ENCODE measurements around the gene PPP3R1.

PPP3R1 gene

DNA sequence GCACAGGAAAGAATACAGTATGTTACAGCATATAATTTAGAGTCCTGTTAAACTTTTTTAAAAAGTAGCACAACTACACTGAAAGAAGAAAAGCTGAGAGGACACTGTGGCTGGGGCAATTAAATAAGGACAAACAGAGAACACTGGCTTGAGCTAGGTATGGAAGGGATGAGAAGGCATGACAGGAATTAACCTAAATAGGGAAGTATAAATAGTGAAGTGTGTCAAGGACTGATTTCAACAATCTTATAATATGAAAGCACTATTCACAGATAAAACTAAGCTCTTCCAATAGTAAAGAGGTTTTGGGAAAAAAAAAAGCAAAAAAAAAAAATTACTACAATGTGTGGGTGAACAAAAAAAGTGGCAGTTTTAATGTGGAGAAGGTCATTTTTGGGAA, 45.5 kb downstream of the PPP3R1 start:
- Histone ChIP-seq H3K4me3 (ENCODE audit: low read depth, low read length) (no peak overlapping the region), H3K36me3 (ENCODE audit: control insufficient read depth in 2 of 2, insufficient read depth in 1 of 2, low read length in 2 of 2) (peaks cover 0 to 9% of the 10 kb centered on the region in 2 experiments; a peak in 1 of 3 replicates), H3K27ac (ENCODE audit: extremely low read depth, low read depth, low read length) (no peak overlapping the region), H3K9me3 (ENCODE audit: control insufficient read depth, insufficient read depth, low read depth, low read length) (no peaks in the 10 kb centered on the region), H3K4me1 (ENCODE audit: control insufficient read depth, insufficient read depth, low read length) (0 out of 2 replicates have a peak, but pooled peaks cover 6% of the 10 kb centered on the region)
- ChIA-PET POLR2A (no interaction called here), CTCF (interaction anchor here (0.7 to 4.5 kb wide), 3 partner anchors 11 to 300 kb away, joined by 3 to 26 read pairs (median 4); no protein-coding TSS in a partner anchor)
- TF ChIP-seq ZNF624 (tag by site-specific recombination; IDR thresholded peaks at IDR 0.05), result no peak
- TF ChIP-seq, protein P1, sequence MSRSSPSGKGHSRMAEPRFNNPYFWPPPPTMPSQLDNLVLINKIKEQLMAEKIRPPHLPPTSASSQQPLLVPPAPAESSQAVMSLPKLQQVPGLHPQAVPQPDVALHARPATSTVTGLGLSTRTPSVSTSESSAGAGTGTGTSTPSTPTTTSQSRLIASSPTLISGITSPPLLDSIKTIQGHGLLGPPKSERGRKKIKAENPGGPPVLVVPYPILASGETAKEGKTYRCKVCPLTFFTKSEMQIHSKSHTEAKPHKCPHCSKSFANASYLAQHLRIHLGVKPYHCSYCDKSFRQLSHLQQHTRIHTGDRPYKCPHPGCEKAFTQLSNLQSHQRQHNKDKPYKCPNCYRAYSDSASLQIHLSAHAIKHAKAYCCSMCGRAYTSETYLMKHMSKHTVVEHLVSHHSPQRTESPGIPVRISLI (tag by site-specific recombination; IDR thresholded peaks at IDR 0.05), result peak; percentile 58; the same call in 1 of the 2 replicates

DNA sequence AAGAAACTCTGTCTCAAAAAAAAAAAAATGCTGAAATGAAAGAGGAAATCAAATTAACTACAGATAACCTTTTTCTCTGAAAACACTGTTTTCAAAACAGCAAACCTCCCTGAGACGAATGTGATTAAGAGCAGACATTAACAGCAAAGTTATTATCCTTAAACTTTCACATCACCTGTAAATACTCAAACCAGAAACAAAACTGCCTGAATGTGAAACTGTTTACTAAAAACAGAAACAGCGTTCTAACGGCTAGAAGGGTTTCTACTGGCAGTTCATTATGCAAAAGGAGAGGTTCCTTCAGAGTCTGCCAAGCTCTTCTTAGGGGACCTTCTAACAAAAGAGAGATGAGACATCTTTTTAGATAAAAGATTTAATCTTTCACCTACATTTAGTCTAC, 48.7 kb downstream of the PPP3R1 start:
- TF ChIP-seq SCRT1 (tag by site-specific recombination; IDR thresholded peaks at IDR 0.05; ENCODE audit: borderline replicate concordance) (no peak), ZNF510 (tag by site-specific recombination; IDR thresholded peaks at IDR 0.05; ENCODE audit: insufficient replicate concordance) (no peak)
- TF ChIP-seq, protein P2, sequence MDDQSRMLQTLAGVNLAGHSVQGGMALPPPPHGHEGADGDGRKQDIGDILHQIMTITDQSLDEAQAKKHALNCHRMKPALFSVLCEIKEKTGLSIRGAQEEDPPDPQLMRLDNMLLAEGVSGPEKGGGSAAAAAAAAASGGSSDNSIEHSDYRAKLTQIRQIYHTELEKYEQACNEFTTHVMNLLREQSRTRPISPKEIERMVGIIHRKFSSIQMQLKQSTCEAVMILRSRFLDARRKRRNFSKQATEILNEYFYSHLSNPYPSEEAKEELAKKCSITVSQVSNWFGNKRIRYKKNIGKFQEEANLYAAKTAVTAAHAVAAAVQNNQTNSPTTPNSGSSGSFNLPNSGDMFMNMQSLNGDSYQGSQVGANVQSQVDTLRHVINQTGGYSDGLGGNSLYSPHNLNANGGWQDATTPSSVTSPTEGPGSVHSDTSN (CRISPR knock-in tag; IDR thresholded peaks at IDR 0.05), result no peak
- Histone ChIP-seq H3K4me3 (ENCODE audit: low read depth, low read length) (no peak overlapping the region), H3K36me3 (ENCODE audit: control insufficient read depth in 2 of 2, insufficient read depth in 1 of 2, low read length in 2 of 2) (peaks cover 0 to 9% of the 10 kb centered on the region in 2 experiments; a peak in 1 of 3 replicates), H3K9me3 (ENCODE audit: control insufficient read depth, insufficient read depth, low read depth, low read length) (no peaks in the 10 kb centered on the region), H3K4me1 (ENCODE audit: control insufficient read depth, insufficient read depth, low read length) (0 out of 2 replicates have a peak, but pooled peaks cover 6% of the 10 kb centered on the region), H3K27ac (ENCODE audit: extremely low read depth, low read depth, low read length) (no peak overlapping the region)
- POLR2A ChIA-PET, result no interaction called here
- CTCF ChIA-PET, result interaction anchor here (0.7 kb wide), 1 partner anchor 18 kb away, joined by 3 read pairs; no protein-coding TSS in a partner anchor

DNA sequence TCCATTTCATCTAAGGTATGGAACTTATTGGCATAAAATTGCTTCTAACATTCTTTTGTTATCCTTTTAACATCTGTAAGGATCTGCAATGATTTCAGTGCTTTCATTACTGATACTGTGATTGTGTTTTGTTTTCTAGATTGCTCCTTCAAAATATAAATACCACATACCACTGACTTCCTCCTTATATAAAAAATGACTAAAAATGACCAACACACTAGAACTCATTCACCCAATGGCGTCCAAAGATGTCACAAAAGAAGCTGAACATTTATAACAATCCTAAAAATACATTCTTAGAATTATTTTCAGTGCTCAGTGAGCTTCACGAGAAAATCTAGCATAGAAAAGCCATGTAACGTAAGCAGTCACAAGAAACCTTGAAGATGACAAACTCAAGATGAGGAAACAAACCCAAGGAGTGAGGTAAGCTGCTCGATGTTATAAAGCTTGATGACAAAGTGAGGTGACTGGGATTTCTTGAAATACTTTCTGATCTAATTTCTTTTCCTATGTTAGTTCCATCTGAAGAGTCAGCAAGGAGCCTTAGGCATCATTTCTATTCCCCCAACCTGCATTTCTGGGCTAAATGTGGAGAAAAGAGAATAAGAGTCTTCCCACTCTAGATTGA, 52.1 kb downstream of the PPP3R1 start:
- Histone ChIP-seq H3K36me3 (ENCODE audit: control insufficient read depth in 2 of 2, insufficient read depth in 1 of 2, low read length in 2 of 2) (peaks cover 0 to 3% of the 10 kb centered on the region in 2 experiments; a peak in 1 of 3 replicates), H3K27ac (ENCODE audit: extremely low read depth, low read depth, low read length) (no peak overlapping the region), H3K9me3 (ENCODE audit: control insufficient read depth, insufficient read depth, low read depth, low read length) (no peaks in the 10 kb centered on the region), H3K4me1 (ENCODE audit: control insufficient read depth, insufficient read depth, low read length) (peaks cover 6% of the 10 kb centered on the region; the same call in 1 of the 2 replicates), H3K4me3 (ENCODE audit: low read depth, low read length) (no peak overlapping the region)
- ChIA-PET POLR2A (no interaction called here), CTCF (interaction anchor here (0.5 to 2.3 kb wide), 3 partner anchors 14 to 628 kb away, joined by 3 to 9 read pairs (median 3); no protein-coding TSS in a partner anchor)
- TF ChIP-seq ZNF629 (tag by site-specific recombination; IDR thresholded peaks at IDR 0.05) (0 out of 2 replicates have a peak, but pooled peaks have one; percentile 23), ZNF2 (tag by site-specific recombination; IDR thresholded peaks at IDR 0.05) (no peak), EGR2 (tag by site-specific recombination; IDR thresholded peaks at IDR 0.05; ENCODE audit: low read depth) (no peak), ZNF555 (tag by site-specific recombination; conservative IDR thresholded peaks at IDR 0.05) (no peak)

DNA sequence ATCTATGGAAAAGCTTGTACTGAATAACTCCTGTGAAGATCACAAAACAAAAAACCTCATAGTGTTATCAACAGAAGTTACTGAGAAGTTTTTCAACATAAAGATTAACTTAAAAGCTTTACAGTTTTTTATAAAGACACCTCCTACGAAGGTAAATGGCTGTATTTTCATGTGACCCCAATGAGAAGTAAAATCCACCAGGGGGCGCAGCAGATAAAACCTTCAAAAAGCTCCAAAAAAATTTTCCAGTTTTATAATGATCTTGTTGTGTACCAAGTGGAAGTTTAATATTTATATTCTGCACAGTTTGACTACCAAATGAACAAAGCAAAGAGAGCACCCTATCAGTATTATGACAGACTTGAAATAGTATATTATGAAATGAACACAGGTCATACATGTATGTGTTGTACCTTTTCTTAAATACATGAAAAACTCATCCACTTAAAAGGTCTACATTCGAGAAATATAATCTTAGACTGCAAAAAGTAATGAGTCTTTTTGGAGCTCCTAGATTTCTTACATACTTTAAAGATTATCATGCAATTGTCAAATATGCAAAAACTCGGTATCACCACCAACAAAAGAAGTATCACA, 56.1 kb downstream of the PPP3R1 start:
- H3K36me3 ChIP-seq (ENCODE audit: control insufficient read depth in 2 of 2, insufficient read depth in 1 of 2, low read length in 2 of 2), result no peaks in the 10 kb centered on the region
- TF ChIP-seq ZNF558 (tag by site-specific recombination; IDR thresholded peaks at IDR 0.05), result no peak
- TF ChIP-seq, protein P3, sequence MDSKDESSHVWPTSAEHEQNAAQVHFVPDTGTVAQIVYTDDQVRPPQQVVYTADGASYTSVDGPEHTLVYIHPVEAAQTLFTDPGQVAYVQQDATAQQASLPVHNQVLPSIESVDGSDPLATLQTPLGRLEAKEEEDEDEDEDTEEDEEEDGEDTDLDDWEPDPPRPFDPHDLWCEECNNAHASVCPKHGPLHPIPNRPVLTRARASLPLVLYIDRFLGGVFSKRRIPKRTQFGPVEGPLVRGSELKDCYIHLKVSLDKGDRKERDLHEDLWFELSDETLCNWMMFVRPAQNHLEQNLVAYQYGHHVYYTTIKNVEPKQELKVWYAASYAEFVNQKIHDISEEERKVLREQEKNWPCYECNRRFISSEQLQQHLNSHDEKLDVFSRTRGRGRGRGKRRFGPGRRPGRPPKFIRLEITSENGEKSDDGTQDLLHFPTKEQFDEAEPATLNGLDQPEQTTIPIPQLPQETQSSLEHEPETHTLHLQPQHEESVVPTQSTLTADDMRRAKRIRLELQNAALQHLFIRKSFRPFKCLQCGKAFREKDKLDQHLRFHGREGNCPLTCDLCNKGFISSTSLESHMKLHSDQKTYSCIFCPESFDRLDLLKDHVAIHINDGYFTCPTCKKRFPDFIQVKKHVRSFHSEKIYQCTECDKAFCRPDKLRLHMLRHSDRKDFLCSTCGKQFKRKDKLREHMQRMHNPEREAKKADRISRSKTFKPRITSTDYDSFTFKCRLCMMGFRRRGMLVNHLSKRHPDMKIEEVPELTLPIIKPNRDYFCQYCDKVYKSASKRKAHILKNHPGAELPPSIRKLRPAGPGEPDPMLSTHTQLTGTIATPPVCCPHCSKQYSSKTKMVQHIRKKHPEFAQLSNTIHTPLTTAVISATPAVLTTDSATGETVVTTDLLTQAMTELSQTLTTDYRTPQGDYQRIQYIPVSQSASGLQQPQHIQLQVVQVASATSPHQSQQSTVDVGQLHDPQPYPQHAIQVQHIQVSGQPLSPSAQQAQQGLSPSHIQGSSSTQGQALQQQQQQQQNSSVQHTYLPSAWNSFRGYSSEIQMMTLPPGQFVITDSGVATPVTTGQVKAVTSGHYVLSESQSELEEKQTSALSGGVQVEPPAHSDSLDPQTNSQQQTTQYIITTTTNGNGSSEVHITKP (tag by site-specific recombination; IDR thresholded peaks at IDR 0.05), result peak; percentile 10; the same call in 1 of the 2 replicates
- peak; percentile 33 for TF ChIP-seq ZNF654 (tag by site-specific recombination; IDR thresholded peaks at IDR 0.05; ENCODE audit: low read depth)

More for the DNA sequence above, 56.1 kb downstream of the PPP3R1 start:
- ChIA-PET POLR2A (no interaction called here), CTCF (interaction anchor here (0.6 to 7.0 kb wide), 48 partner anchors 8 to 836 kb away, joined by 3 to 57 read pairs (median 5); no protein-coding TSS in a partner anchor)
- no peak overlapping the region for H3K4me3 ChIP-seq (ENCODE audit: low read depth, low read length)
- no peak overlapping the region for H3K27ac ChIP-seq (ENCODE audit: extremely low read depth, low read depth, low read length)
- no peaks in the 10 kb centered on the region for H3K9me3 ChIP-seq (ENCODE audit: control insufficient read depth, insufficient read depth, low read depth, low read length)
- H3K4me1 ChIP-seq (ENCODE audit: control insufficient read depth, insufficient read depth, low read length), result peaks cover 10% of the 10 kb centered on the region; the same call in 1 of the 2 replicates
